BLaER1 treated with 17β-estradiol and CSF1 and Interleukin-3, amounts not matched to agents 10 nM and 100 nM (cell line): ENCODE results near the gene MCCC1.
A peak's percentile ranks its signal among the peaks of the same experiment; 100 is the strongest.
"Not testable (repeated sequence)": the region's sequence is repeated elsewhere in the genome, so short reads cannot be mapped to it uniquely, and the experiment has no call there.

Source experiments
- H3K27ac ChIP-seq, 11 experiments: shearing (Covaris generic); formaldehyde crosslinking; 2 replicates each; pipeline ENCODE4 v1.8.1; 2022
- H3K27me3 ChIP-seq, 11 experiments: shearing (Covaris generic); formaldehyde crosslinking; 2 replicates each; pipeline ENCODE4 v1.8.1; 2022
- H3K36me3 ChIP-seq, 11 experiments: shearing (Covaris generic); formaldehyde crosslinking; 2 replicates each; pipeline ENCODE4 v1.8.1; 2022
- H3K4me1 ChIP-seq, 10 experiments: shearing (Covaris generic); formaldehyde crosslinking; 2 replicates each; pipeline ENCODE4 v1.8.1; 2022
- H3K4me2 ChIP-seq, 11 experiments: shearing (Covaris generic); formaldehyde crosslinking; 2 replicates each; pipeline ENCODE4 v1.8.1; 2022
- H3K4me3 ChIP-seq, 10 experiments: shearing (Covaris generic); formaldehyde crosslinking; 2 replicates each; pipeline ENCODE4 v1.8.1; 2022
- H3K9ac ChIP-seq, 11 experiments: shearing (Covaris generic); formaldehyde crosslinking; 2 replicates each; pipeline ENCODE4 v1.8.1; 2022
- H3K9me3 ChIP-seq, 11 experiments: shearing (Covaris generic); formaldehyde crosslinking; replicated peaks in 1 of 11; 2 replicates each; pipeline ENCODE4 v1.8.1; 2022
- H4K20me1 ChIP-seq, 11 experiments: shearing (Covaris generic); formaldehyde crosslinking; 2 replicates each; pipeline ENCODE4 v1.8.1; 2022
- Cebpa-rat ChIP-seq, 11 experiments: shearing (Covaris generic); IDR thresholded peaks; 2 replicates each; pipeline ENCODE4 v1.8.1; 2022

MCCC1 gene

GRCh38 chr3:183022936-183023516 is 76.3 kb downstream of the MCCC1 start:
- H3K27me3 ChIP-seq = no peaks in the 10 kb centered on the region
- no peak overlapping the region for H3K4me2 ChIP-seq
- H3K4me3 ChIP-seq = no peak overlapping the region
- no peaks in the 10 kb centered on the region for H3K4me1 ChIP-seq
- no peak overlapping the region for H3K9ac ChIP-seq
- peaks cover under 1 to 7% (median 3%) of the 10 kb centered on the region in 11 experiments; a peak in 19 of 22 replicates for H3K9me3 ChIP-seq
- TF ChIP-seq Cebpa-rat (IDR thresholded peaks at IDR 0.05) = no peak
- H3K36me3 ChIP-seq = peaks cover 80 to 99% (median 88%) of the 10 kb centered on the region in 11 experiments
- H3K27ac ChIP-seq = no peak overlapping the region
- H4K20me1 ChIP-seq = no peaks in the 10 kb centered on the region

- no peaks in the 10 kb centered on the region for H3K9me3 ChIP-seq
- no peak for TF ChIP-seq Cebpa-rat (IDR thresholded peaks at IDR 0.05)
- no peak overlapping the region for H3K9ac ChIP-seq
- no peak overlapping the region for H3K27ac ChIP-seq
- no peaks in the 10 kb centered on the region for H3K27me3 ChIP-seq
- H4K20me1 ChIP-seq = no peaks in the 10 kb centered on the region
- H3K36me3 ChIP-seq = peaks cover 72 to 98% (median 85%) of the 10 kb centered on the region in 11 experiments
- peaks cover 0 to 6% (median 0%) of the 10 kb centered on the region in 10 experiments; a peak in 6 of 20 replicates for H3K4me1 ChIP-seq
- H3K4me3 ChIP-seq = no peak overlapping the region
- no peak overlapping the region for H3K4me2 ChIP-seq
These were observed 80.7 kb downstream of the MCCC1 start for GRCh38 chr3:183018421-183019192.

DNA sequence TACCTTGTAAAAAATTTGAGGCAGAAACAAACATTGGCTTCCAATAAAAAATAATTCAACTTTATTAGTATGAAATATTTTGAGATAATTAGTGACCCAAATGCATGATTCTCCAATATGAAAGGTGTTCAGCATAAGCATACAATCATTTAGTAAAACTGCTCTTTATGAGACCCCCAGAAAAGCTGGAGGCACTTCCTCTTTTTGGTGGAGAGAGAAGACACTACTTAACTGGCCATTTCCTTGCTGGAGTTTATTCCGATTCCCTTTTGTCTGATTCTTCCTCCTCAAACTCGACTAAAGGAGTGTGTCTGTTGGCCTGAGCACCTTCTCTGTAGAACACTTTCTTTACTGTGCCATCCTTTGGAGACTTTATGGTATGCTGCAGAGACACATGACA is 84.1 kb downstream of the MCCC1 start:
- Histone ChIP-seq H3K4me3 (no peak overlapping the region), H3K4me2 (no peak overlapping the region), H4K20me1 (no peaks in the 10 kb centered on the region), H3K9me3 (no peaks in the 10 kb centered on the region), H3K36me3 (peaks cover 55 to 86% (median 69%) of the 10 kb centered on the region in 11 experiments), H3K9ac (no peak overlapping the region), H3K4me1 (peaks cover 0 to 9% (median 0%) of the 10 kb centered on the region in 10 experiments; a peak in 8 of 20 replicates), H3K27ac (no peak overlapping the region), H3K27me3 (no peaks in the 10 kb centered on the region)
- TF ChIP-seq Cebpa-rat (IDR thresholded peaks at IDR 0.05) = no peak

- Histone ChIP-seq H3K4me2 (peak overlapping the region in 4 of 11 experiments; percentile 2 to 38 (median 8); a peak in 3 of 22 replicates), H3K36me3 (peaks cover 43 to 73% (median 56%) of the 10 kb centered on the region in 11 experiments), H3K27ac (peak overlapping the region in 2 of 11 experiments; percentile 36 to 51; a peak in 4 of 22 replicates), H3K27me3 (no peaks in the 10 kb centered on the region), H3K4me1 (peaks cover 0 to 9% (median 0%) of the 10 kb centered on the region in 10 experiments; a peak in 8 of 20 replicates), H3K9ac (no peak overlapping the region), H3K9me3 (no peaks in the 10 kb centered on the region), H3K4me3 (no peak overlapping the region), H4K20me1 (no peaks in the 10 kb centered on the region)
- no peak for TF ChIP-seq Cebpa-rat (IDR thresholded peaks at IDR 0.05)
These were observed 85.4 kb downstream of the MCCC1 start for GRCh38 chr3:183013856-183014255.

GRCh38 chr3:183013074-183013473 is 86.2 kb downstream of the MCCC1 start:
- no peaks in the 10 kb centered on the region for H3K27me3 ChIP-seq
- no peaks in the 10 kb centered on the region for H3K9me3 ChIP-seq
- TF ChIP-seq Cebpa-rat (IDR thresholded peaks at IDR 0.05) = no peak
- peaks cover 0 to 9% (median 0%) of the 10 kb centered on the region in 10 experiments; a peak in 8 of 20 replicates for H3K4me1 ChIP-seq
- H3K36me3 ChIP-seq = peaks cover 37 to 66% (median 50%) of the 10 kb centered on the region in 11 experiments
- H3K9ac ChIP-seq = no peak overlapping the region
- no peak overlapping the region for H3K4me2 ChIP-seq
- H4K20me1 ChIP-seq = no peaks in the 10 kb centered on the region
- no peak overlapping the region for H3K4me3 ChIP-seq
- H3K27ac ChIP-seq = no peak overlapping the region

- peaks cover 8 to 29% (median 16%) of the 10 kb centered on the region in 11 experiments; a peak in 16 of 22 replicates for H3K36me3 ChIP-seq
- H4K20me1 ChIP-seq = no peaks in the 10 kb centered on the region
- no peak overlapping the region for H3K4me2 ChIP-seq
These were observed 90.5 kb downstream of the MCCC1 start for GRCh38 chr3:183008800-183009199.

DNA sequence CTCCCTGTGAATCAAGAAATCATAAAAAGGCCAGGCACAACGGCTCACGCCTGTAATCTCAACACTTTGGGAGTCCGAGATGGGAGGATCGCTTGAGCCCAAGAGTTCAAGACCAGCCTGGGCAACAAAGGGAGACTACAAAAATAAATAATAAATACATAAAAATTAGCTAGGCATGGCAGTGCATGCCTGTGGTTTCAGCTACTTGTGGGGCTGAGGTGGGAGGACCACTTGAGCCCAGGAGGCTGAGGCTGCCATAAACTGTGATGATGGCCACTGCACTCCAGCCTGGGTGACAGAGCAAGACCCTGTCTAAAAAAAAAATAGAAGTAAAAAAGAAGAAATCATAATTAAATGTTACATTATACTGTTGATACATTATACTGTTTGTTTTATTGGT is 91.0 kb downstream of the MCCC1 start:
- no peaks in the 10 kb centered on the region; a peak in 2 of 20 replicates for H3K4me1 ChIP-seq
- no peak overlapping the region for H3K4me2 ChIP-seq
- no peak for TF ChIP-seq Cebpa-rat (IDR thresholded peaks at IDR 0.05)
- no peaks in the 10 kb centered on the region for H4K20me1 ChIP-seq
- no peak overlapping the region for H3K27ac ChIP-seq
- H3K36me3 ChIP-seq = peaks cover 3 to 24% (median 11%) of the 10 kb centered on the region in 11 experiments; a peak in 12 of 22 replicates
- H3K27me3 ChIP-seq = no peaks in the 10 kb centered on the region
- no peak overlapping the region for H3K4me3 ChIP-seq
- no peak overlapping the region for H3K9ac ChIP-seq
- H3K9me3 ChIP-seq = no peaks in the 10 kb centered on the region

More at GRCh38 chr3:183008800-183009199, 90.5 kb downstream of the MCCC1 start:
- Histone ChIP-seq H3K27me3 (no peaks in the 10 kb centered on the region), H3K9me3 (no peaks in the 10 kb centered on the region), H3K27ac (no peak overlapping the region), H3K4me3 (no peak overlapping the region), H3K4me1 (peaks cover 0 to 5% (median 0%) of the 10 kb centered on the region in 10 experiments; a peak in 8 of 20 replicates), H3K9ac (no peak overlapping the region)
- TF ChIP-seq Cebpa-rat (IDR thresholded peaks at IDR 0.05) = no peak

- no peaks in the 10 kb centered on the region for H4K20me1 ChIP-seq
- H3K27ac ChIP-seq = no peak overlapping the region
- no peaks in the 10 kb centered on the region for H3K27me3 ChIP-seq
- H3K4me2 ChIP-seq = no peak overlapping the region
- peaks cover 0 to 8% (median 0%) of the 10 kb centered on the region in 11 experiments; a peak in 2 of 22 replicates for H3K36me3 ChIP-seq
- H3K4me3 ChIP-seq = no peak overlapping the region
- TF ChIP-seq Cebpa-rat (IDR thresholded peaks at IDR 0.05) = no peak
- H3K9me3 ChIP-seq = no peaks in the 10 kb centered on the region
- no peak overlapping the region for H3K9ac ChIP-seq
- H3K4me1 ChIP-seq = no peaks in the 10 kb centered on the region; a peak in 2 of 20 replicates
These were observed 92.8 kb downstream of the MCCC1 start for GRCh38 chr3:183006396-183007002.

GRCh38 chr3:182999767-183000166 is 99.5 kb downstream of the MCCC1 start:
- no peak for TF ChIP-seq Cebpa-rat (IDR thresholded peaks at IDR 0.05)
- H3K27me3 ChIP-seq = no peaks in the 10 kb centered on the region
- H3K4me3 ChIP-seq = no peak overlapping the region
- peaks cover 12 to 21% (median 17%) of the 10 kb centered on the region in 11 experiments; a peak in 20 of 22 replicates for H3K9me3 ChIP-seq
- H3K4me1 ChIP-seq = no peaks in the 10 kb centered on the region
- no peaks in the 10 kb centered on the region for H3K36me3 ChIP-seq
- H3K4me2 ChIP-seq = no peak overlapping the region
- no peak overlapping the region for H3K9ac ChIP-seq
- H3K27ac ChIP-seq = no peak overlapping the region
- no peaks in the 10 kb centered on the region for H4K20me1 ChIP-seq

- H3K27ac ChIP-seq, H3K27me3 ChIP-seq, H4K20me1 ChIP-seq, H3K9ac ChIP-seq, H3K4me1 ChIP-seq, H3K36me3 ChIP-seq, H3K4me2 ChIP-seq, H3K4me3 ChIP-seq: not testable (repeated sequence)
- H3K9me3 ChIP-seq = peaks cover 28 to 35% (median 32%) of the 10 kb centered on the region in 11 experiments
These were observed 105.7 kb downstream of the MCCC1 start for GRCh38 chr3:182993486-182994201.
